ENCODE data around the gene GNAS. TPM values are rescaled to one million over a fixed set of nuclear protein-coding genes. Genes with fewer than 3 reads are reported as not detected.

Gene GNAS
- total and polyA plus RNA-seq, 9 donors, result 1,389 to 3,620 (median 3,139) TPM

DNA sequence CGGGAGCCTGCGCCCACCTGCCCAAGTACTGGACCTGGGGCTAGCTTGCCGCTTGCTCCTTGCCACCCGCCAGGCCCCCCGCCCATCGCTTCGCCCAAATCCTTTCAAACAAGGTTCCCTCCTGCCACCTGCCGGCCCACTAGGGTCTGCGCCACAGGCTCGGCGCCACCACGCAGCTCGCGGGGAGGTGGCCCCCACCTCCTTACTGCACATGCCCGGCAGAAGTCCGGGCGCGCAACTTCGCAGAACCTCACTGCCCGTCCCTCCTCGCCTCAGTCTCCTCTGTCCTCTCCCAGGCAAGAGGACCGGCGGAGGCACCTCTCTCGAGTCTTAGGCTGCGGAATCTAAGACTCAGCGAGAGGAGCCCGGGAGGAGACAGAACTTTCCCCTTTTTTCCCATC lies 13.0 kb upstream of the GNAS start:
- H3K4me3 ChIP-seq (ENCODE audit: low read length), result peak overlapping the region; percentile 61
- peaks cover 20% of the 10 kb centered on the region for H3K36me3 ChIP-seq (ENCODE audit: control insufficient read depth, insufficient read depth, low read length)
- peaks cover 21% of the 10 kb centered on the region for H3K4me1 ChIP-seq (ENCODE audit: control insufficient read depth, insufficient read depth, low read length)
- WGBS (ENCODE audit: insufficient coverage), result 44% methylated on average over 25 of the region's 27 CpGs
- H3K9me3 ChIP-seq (replicated peaks; ENCODE audit: control insufficient read depth, low read depth, low read length), result no peaks in the 10 kb centered on the region
- peak overlapping the region; percentile 74 for H3K27ac ChIP-seq (ENCODE audit: low read length)
- DNase-seq, result peak; percentile 89
- H3K27me3 ChIP-seq (ENCODE audit: control insufficient read depth, insufficient read depth, low read length), result peaks cover 44% of the 10 kb centered on the region

DNA sequence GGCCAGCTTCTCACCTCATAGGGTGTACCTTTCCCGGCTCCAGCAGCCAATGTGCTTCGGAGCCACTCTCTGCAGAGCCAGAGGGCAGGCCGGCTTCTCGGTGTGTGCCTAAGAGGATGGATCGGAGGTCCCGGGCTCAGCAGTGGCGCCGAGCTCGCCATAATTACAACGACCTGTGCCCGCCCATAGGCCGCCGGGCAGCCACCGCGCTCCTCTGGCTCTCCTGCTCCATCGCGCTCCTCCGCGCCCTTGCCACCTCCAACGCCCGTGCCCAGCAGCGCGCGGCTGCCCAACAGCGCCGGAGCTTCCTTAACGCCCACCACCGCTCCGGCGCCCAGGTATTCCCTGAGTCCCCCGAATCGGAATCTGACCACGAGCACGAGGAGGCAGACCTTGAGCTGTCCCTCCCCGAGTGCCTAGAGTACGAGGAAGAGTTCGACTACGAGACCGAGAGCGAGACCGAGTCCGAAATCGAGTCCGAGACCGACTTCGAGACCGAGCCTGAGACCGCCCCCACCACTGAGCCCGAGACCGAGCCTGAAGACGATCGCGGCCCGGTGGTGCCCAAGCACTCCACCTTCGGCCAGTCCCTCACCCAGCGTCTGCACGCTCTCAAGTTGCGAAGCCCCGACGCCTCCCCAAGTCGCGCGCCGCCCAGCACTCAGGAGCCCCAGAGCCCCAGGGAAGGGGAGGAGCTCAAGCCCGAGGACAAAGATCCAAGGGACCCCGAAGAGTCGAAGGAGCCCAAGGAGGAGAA lies 12.3 kb upstream of the GNAS start:
- peaks cover 44% of the 10 kb centered on the region for H3K27me3 ChIP-seq (ENCODE audit: control insufficient read depth, insufficient read depth, low read length)
- no peaks in the 10 kb centered on the region for H3K9me3 ChIP-seq (replicated peaks; ENCODE audit: control insufficient read depth, low read depth, low read length)
- no peak for DNase-seq
- H3K4me1 ChIP-seq (ENCODE audit: control insufficient read depth, insufficient read depth, low read length), result peaks cover 18% of the 10 kb centered on the region
- peak overlapping the region; percentile 74 for H3K27ac ChIP-seq (ENCODE audit: low read length)
- H3K4me3 ChIP-seq (ENCODE audit: low read length), result peak overlapping the region; percentile 61
- 51% methylated on average over 66 of the region's 67 CpGs for WGBS (ENCODE audit: insufficient coverage)
- H3K36me3 ChIP-seq (ENCODE audit: control insufficient read depth, insufficient read depth, low read length), result peaks cover 19% of the 10 kb centered on the region

DNA sequence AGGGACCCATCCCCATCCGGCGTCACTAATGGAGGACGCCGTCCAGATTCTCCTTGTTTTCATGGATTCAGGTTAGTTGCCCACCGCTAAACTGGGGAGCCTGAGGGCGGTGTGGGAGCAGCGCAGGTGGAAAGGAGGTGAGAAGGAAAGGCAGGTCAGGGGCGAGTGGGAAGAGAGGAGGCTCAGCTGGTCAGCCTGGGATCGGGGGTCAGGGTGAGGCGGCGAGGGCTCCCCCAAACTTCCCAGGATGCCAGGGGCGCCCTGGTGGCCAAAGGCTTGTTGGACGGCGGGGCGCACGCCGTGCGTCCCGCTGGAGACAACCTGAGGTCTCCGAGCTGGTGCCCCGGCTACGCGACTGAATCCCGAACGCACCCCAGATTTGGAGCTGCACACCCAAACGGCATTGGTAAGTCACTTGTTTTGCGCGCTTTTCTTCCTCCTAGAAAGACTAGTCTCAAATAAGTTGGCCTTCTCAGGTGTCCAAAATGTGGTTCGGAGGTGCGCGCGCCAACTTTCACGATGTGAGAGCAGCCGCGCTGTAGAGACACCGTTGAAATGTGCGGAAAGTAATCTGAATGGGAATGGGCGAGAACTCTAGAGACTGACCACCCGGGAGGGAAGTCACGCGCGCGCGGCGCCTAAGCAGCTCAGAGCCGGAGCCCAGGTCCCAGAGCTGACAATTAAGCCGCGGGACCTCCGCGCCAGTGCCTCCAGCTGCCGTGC lies 11.5 kb upstream of the GNAS start:
- no peak for DNase-seq
- WGBS (ENCODE audit: insufficient coverage), result 47% methylated on average over 51 of the region's 51 CpGs
- peaks cover 19% of the 10 kb centered on the region for H3K36me3 ChIP-seq (ENCODE audit: control insufficient read depth, insufficient read depth, low read length)
- peaks cover 44% of the 10 kb centered on the region for H3K27me3 ChIP-seq (ENCODE audit: control insufficient read depth, insufficient read depth, low read length)
- H3K27ac ChIP-seq (ENCODE audit: low read length), result peak overlapping the region; percentile 74
- no peaks in the 10 kb centered on the region for H3K9me3 ChIP-seq (replicated peaks; ENCODE audit: control insufficient read depth, low read depth, low read length)
- peak overlapping the region; percentile 61 for H3K4me3 ChIP-seq (ENCODE audit: low read length)
- H3K4me1 ChIP-seq (ENCODE audit: control insufficient read depth, insufficient read depth, low read length), result peaks cover 23% of the 10 kb centered on the region

DNA sequence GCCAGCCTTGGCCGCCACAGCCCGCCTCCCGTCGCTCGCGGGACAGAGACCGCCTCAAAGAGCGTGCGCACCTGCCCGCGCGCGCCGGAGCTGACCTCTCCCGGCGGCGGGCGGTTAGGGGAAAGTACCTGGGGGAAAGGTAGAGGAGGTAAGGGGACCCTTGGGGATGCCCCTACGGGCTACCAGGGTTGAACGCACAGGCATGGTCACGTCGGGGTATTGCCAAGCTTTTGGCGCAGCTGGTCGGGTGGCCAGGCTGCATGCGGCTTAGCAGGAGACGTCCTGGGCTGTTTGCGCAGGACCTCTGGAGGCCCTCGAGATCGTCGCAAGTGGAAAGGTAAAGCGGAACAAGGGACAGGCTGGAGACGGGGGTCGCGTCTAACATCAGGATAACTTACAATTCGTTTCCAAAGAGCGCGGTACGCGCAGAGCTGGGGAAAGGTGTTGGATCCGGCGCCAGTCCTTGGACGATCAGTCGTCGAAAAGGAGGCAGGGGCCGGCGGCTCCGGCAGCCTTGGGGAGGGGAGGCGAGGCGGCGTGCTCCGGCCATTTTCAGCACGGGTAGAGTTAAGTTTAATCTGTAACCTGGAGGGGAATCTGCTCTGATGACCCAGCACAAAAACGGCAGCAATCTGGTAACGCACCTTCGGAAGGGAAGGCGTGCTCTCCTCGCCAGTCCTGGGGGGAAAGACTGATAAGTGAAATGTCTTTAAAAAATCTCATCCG lies 10.8 kb upstream of the GNAS start:
- Histone ChIP-seq H3K36me3 (ENCODE audit: control insufficient read depth, insufficient read depth, low read length) (peaks cover 19% of the 10 kb centered on the region), H3K9me3 (replicated peaks; ENCODE audit: control insufficient read depth, low read depth, low read length) (no peaks in the 10 kb centered on the region), H3K27me3 (ENCODE audit: control insufficient read depth, insufficient read depth, low read length) (peaks cover 44% of the 10 kb centered on the region), H3K4me1 (ENCODE audit: control insufficient read depth, insufficient read depth, low read length) (peaks cover 22% of the 10 kb centered on the region), H3K4me3 (ENCODE audit: low read length) (peak overlapping the region; percentile 61), H3K27ac (ENCODE audit: low read length) (peak overlapping the region; percentile 59)
- WGBS (ENCODE audit: insufficient coverage), result 54% methylated on average over 58 of the region's 58 CpGs
- no peak for DNase-seq

DNA sequence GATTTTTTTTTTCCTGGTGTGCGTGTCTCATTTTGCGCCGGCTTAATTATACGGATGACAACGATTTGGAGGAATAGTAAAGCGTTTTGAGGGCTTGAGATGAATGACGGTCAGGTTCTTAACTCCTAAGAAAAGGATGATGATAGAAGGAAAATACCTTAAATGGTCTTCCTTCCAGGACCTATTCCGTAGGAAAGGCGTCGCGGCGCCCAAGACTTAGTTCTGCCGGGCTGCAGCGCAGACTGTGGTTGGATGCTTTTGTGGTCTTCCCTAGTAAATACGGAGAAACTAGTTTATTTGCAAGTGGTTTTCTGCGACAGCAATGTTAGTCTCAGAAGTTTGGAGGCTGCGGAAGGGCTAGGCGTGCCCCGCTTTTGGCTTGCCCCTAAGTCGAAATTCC lies 10.2 kb upstream of the GNAS start:
- H3K9me3 ChIP-seq (replicated peaks; ENCODE audit: control insufficient read depth, low read depth, low read length), result no peaks in the 10 kb centered on the region
- H3K4me1 ChIP-seq (ENCODE audit: control insufficient read depth, insufficient read depth, low read length), result peaks cover 27% of the 10 kb centered on the region
- 65% methylated on average over 12 of the region's 20 CpGs for WGBS (ENCODE audit: insufficient coverage)
- peak overlapping the region; percentile 61 for H3K4me3 ChIP-seq (ENCODE audit: low read length)
- H3K36me3 ChIP-seq (ENCODE audit: control insufficient read depth, insufficient read depth, low read length), result peaks cover 25% of the 10 kb centered on the region
- no peak for DNase-seq
- H3K27ac ChIP-seq (ENCODE audit: low read length), result peak overlapping the region; percentile 59
- peaks cover 44% of the 10 kb centered on the region for H3K27me3 ChIP-seq (ENCODE audit: control insufficient read depth, insufficient read depth, low read length)

DNA sequence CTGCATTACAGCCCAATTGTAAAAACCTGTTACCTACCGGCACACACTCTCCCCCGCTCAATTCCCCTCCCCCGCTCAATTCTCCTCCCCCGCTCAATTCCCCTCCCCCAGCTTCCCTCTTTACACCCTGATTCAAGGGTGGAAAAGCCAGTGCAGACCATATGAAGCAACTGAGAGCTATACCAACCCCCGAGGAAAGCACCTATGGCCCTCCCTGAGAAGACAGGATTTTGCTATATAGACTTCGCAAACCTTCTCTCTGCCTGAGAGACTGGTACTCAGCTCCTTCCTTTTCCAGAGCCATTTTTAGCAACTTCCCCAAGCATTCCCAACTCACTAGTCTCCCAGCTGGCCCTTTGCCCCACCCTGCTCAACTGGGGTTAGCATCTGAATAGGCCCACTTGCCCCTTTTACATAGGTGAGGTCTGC lies 9.4 kb upstream of the GNAS start:
- no peak for DNase-seq
- Histone ChIP-seq H3K27me3 (ENCODE audit: control insufficient read depth, insufficient read depth, low read length) (peaks cover 44% of the 10 kb centered on the region), H3K36me3 (ENCODE audit: control insufficient read depth, insufficient read depth, low read length) (peaks cover 30% of the 10 kb centered on the region), H3K4me3 (ENCODE audit: low read length) (peak overlapping the region; percentile 16), H3K9me3 (replicated peaks; ENCODE audit: control insufficient read depth, low read depth, low read length) (no peaks in the 10 kb centered on the region), H3K27ac (ENCODE audit: low read length) (peak overlapping the region; percentile 59), H3K4me1 (ENCODE audit: control insufficient read depth, insufficient read depth, low read length) (peaks cover 24% of the 10 kb centered on the region)
- 52% methylated on average over 6 of the region's 6 CpGs for WGBS (ENCODE audit: insufficient coverage)

DNA sequence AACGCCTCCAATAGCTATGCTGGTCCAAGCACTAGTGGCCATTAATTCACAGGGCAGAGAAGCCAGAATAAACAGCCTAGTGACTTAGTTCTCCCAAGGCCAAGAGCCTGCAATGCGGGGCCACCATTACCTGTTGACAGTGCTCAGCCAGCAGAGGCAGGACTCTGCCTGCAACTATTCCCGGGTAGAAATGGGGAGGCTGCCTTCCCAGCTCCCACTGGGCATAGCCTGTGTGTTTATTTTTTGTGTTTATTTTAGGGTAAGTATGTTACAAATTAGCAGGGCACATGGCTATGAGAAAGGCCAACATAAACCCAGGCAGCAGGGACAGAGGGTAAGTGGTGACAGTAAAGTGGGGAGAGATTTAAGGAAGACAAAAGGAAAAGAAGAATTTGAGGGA lies 6.8 kb upstream of the GNAS start:
- Histone ChIP-seq H3K4me3 (ENCODE audit: low read length) (no peak overlapping the region), H3K27ac (ENCODE audit: low read length) (no peak overlapping the region), H3K4me1 (ENCODE audit: control insufficient read depth, insufficient read depth, low read length) (peaks cover 23% of the 10 kb centered on the region), H3K36me3 (ENCODE audit: control insufficient read depth, insufficient read depth, low read length) (peaks cover 41% of the 10 kb centered on the region), H3K9me3 (replicated peaks; ENCODE audit: control insufficient read depth, low read depth, low read length) (no peaks in the 10 kb centered on the region), H3K27me3 (ENCODE audit: control insufficient read depth, insufficient read depth, low read length) (peaks cover 34% of the 10 kb centered on the region)
- WGBS (ENCODE audit: insufficient coverage), result 57% methylated on average over 1 of the region's 3 CpGs
- DNase-seq, result no peak

DNA sequence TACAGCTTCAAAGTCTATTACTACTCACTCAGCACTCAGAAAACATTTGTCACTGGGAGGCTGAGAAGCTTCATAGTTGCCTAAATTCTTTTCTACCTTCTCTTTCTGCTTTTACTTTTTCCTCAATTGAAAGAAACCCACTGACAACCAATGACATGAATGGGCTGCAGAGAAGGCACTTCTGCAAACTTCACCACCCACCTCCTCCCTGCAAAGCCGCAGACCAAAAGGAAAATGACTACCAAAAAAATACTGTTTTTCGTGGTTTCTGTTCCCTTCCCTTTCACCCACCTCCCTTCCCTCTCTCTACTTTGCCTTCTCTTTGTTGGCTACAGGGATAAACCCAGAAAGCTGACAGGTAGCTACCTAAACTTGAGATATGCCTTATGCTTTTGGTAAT lies 5.1 kb upstream of the GNAS start:
- Histone ChIP-seq H3K27ac (ENCODE audit: low read length) (no peak overlapping the region), H3K4me1 (ENCODE audit: control insufficient read depth, insufficient read depth, low read length) (peaks cover 35% of the 10 kb centered on the region), H3K27me3 (ENCODE audit: control insufficient read depth, insufficient read depth, low read length) (peaks cover 34% of the 10 kb centered on the region), H3K4me3 (ENCODE audit: low read length) (no peak overlapping the region), H3K36me3 (ENCODE audit: control insufficient read depth, insufficient read depth, low read length) (peaks cover 25% of the 10 kb centered on the region), H3K9me3 (replicated peaks; ENCODE audit: control insufficient read depth, low read depth, low read length) (peaks cover 3% of the 10 kb centered on the region)
- no CpG with 5 or more reads among the region's 2 CpGs for WGBS (ENCODE audit: insufficient coverage)
- DNase-seq, result no peak

DNA sequence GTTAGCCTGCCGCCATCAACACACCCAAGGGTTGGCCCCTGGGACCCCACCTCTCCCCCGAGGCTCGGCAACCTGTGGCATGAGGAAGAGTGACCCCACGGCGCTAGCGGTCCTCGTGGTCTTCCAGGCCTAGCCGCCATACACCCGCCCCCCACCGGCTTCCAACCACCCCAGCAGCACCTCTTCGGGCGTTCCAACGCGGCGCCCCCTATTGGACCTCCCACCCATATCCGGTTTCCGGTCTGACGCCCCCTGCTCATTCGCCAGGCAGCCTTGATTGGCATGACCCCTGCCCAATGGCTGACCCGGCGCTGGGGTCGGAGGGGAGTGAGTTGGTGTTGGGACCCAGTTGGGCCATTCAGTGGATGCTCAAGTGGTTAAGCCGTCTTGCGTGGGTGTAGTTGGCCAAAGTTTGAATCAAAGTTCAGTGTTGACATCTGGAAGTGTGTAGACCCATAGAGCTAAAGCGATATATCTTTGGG lies 1.8 kb upstream of the GNAS start, which contains the start of gene GNAS-AS1:
TSS of gene GNAS-AS1 (minus strand) at position 210 of the 482 bp plus-strand sequence.
- peaks cover 37% of the 10 kb centered on the region for H3K4me1 ChIP-seq (ENCODE audit: control insufficient read depth, insufficient read depth, low read length)
- peak within 1 kb of the TSS; percentile 53 for H3K27ac ChIP-seq (ENCODE audit: low read length)
- H3K27me3 ChIP-seq (ENCODE audit: control insufficient read depth, insufficient read depth, low read length), result peaks cover 53% of the 10 kb centered on the region
- WGBS (ENCODE audit: insufficient coverage), result 45% methylated on average over 25 of the region's 25 CpGs
- peak; percentile 93 for DNase-seq
- H3K4me3 ChIP-seq (ENCODE audit: low read length), result peak within 1 kb of the TSS; percentile 76
- peaks cover 3% of the 10 kb centered on the region for H3K9me3 ChIP-seq (replicated peaks; ENCODE audit: control insufficient read depth, low read depth, low read length)
- H3K36me3 ChIP-seq (ENCODE audit: control insufficient read depth, insufficient read depth, low read length), result peaks cover 26% of the 10 kb centered on the region
